Activated CD4-positive, alpha-beta memory T cell treated with anti-CD3 and anti-CD28 coated beads for 36 hours (primary cell): Measurements from ENCODE around the gene EFNA1. TPM values are rescaled to one million over a fixed set of nuclear protein-coding genes. Genes with fewer than 3 reads are reported as not detected.
"Not testable (repeated sequence)": the region's sequence is repeated elsewhere in the genome, so short reads cannot be mapped to it uniquely, and the experiment has no call there.

ENCODE experiments used
- CTCF ChIA-PET: fragments of 350-600 bp; sonication (Branson Sonifier 250); formaldehyde crosslinking; loops from one replicate; lab custom pipeline; 2021; ENCODE audit warnings: antibody characterized with exemption, inconsistent platforms; lab: Charles Lee
- POLR2A ChIA-PET: fragments of 350-600 bp; sonication (Branson Sonifier 250); formaldehyde crosslinking; loops from one replicate; lab custom pipeline; 2021; ENCODE audit warnings: antibody characterized with exemption; lab: Charles Lee
- DNase-seq: peaks from one replicate; pipeline ENCODE4 v3.0.0-alpha.2; 2020
- H3K27ac Mint-ChIP-seq: one replicate; pipeline ENCODE4 v1.8.0; 2021; ENCODE audit warnings: mixed read lengths
- H3K27me3 Mint-ChIP-seq: one replicate; pipeline ENCODE4 v1.8.0; 2021; ENCODE audit warnings: mixed read lengths
- H3K36me3 Mint-ChIP-seq: one replicate; pipeline ENCODE4 v1.8.0; 2021; ENCODE audit warnings: mixed read lengths
- H3K4me1 Mint-ChIP-seq: one replicate; pipeline ENCODE4 v1.8.0; 2021; ENCODE audit warnings: low read depth, mixed read lengths
- H3K4me3 Mint-ChIP-seq: one replicate; pipeline ENCODE4 v1.8.0; 2021; ENCODE audit warnings: mild to moderate bottlenecking, mixed read lengths
- H3K9me3 Mint-ChIP-seq: one replicate; pipeline ENCODE4 v1.8.0; 2021; ENCODE audit warnings: mixed read lengths
- intact Hi-C: fragments of 100-400 bp; cut with micrococcal nuclease; formaldehyde crosslinking; loops from one replicate; pipeline ENCODE4 v1.15.1; 2023
- total RNA-seq, 2 experiments: library from RNA; stranded (reverse); gene quantifications; one replicate each; pipeline ENCODE4 v1.2.3, GENCODE V29; 2021

Gene EFNA1
- total RNA-seq, 2 experiments from 2014 or later, result 0.24 TPM; not detected in 1

DNA sequence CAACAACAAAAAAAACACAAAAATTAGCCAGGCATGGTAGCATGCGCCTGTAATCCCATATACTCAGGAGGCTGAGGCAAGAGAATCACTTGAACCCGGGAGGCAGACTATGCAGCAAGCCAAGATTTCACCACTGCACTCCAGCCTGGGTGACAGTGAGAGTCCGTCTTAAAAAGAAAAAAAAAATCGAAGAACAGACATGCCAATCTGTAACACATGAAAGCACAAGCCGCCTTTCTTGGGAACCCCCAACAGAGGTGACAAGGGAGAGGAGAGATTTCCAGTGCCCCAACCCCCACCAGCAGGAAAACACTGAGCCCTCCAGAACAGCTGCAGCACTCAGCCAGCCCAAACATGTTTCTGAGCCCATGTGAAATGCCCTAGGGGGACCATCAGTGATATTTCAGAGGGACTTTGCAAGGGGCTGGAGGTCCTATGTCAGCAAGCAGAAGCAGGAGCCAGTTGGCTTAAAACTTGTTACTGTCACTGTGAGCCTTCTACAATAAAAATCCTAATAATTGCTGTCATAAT, 14.2 kb upstream of the EFNA1 start:
- intact Hi-C loops, result no loop called here

DNA sequence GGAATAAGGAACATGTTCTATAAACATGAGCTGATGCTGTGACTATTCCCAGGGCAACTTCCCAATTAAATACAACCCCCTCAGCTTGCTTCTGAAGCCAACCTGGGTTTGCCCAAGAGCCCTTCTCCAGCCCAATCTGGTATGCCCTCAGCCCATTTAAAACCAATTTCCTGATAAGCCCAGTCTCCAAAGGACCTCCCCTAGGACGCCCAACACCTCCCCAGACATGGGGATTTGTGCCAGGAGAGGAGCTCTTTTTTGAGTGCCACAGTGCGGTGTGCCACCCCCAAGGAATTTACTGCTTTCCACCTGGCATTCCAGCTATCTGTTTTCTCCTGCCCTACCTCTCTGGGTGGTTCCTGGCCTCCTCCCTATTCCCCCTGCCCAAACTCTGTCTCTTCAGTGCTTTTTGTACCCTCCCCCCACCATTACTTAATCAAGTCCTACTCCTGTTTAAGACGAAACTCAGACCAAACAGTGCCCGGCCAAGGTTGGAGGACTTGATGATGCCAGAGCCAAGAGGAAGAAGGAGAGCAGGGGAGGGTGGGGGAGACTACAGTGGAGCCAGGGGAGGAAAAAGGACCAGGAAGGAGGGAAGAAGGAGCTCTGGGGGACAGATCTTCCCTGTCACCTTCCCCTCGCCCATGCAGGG, 11.4 kb upstream of the EFNA1 start:
- intact Hi-C loops, result no loop called here

More for the DNA sequence above, 14.2 kb upstream of the EFNA1 start:
- ChIA-PET POLR2A (no interaction called here), CTCF (no interaction called here)
- DNase-seq, result no peak
- Mint-ChIP-seq H3K36me3 (no peaks in the 10 kb centered on the region), H3K9me3 (no peaks in the 10 kb centered on the region), H3K27ac (no peak overlapping the region), H3K27me3 (no peaks in the 10 kb centered on the region), H3K4me1 (no peaks in the 10 kb centered on the region), H3K4me3 (no peak overlapping the region)

GRCh38 chr1:155117610-155118009, 10.1 kb upstream of the EFNA1 start:
- Mint-ChIP-seq H3K27ac (no peak overlapping the region), H3K36me3 (no peaks in the 10 kb centered on the region), H3K9me3 (no peaks in the 10 kb centered on the region), H3K4me1 (no peaks in the 10 kb centered on the region), H3K27me3 (no peaks in the 10 kb centered on the region), H3K4me3 (no peak overlapping the region)
- POLR2A ChIA-PET, result no interaction called here
- CTCF ChIA-PET, result interaction anchor here (1.6 to 3.9 kb wide), 2 partner anchors 26 to 49 kb away, joined by 3 to 16 read pairs; no protein-coding TSS in a partner anchor
- no peak for DNase-seq
- intact Hi-C loops, result no loop called here

More for the DNA sequence above, 11.4 kb upstream of the EFNA1 start:
- POLR2A ChIA-PET, result no interaction called here
- Mint-ChIP-seq H3K9me3 (no peaks in the 10 kb centered on the region), H3K36me3 (no peaks in the 10 kb centered on the region), H3K4me3 (no peak overlapping the region), H3K27ac (no peak overlapping the region), H3K4me1 (no peaks in the 10 kb centered on the region), H3K27me3 (no peaks in the 10 kb centered on the region)
- DNase-seq, result no peak
- CTCF ChIA-PET, result interaction anchor here (1.0 to 3.9 kb wide), 3 partner anchors 9 to 52 kb away, joined by 3 to 16 read pairs (median 5); no protein-coding TSS in a partner anchor

DNA sequence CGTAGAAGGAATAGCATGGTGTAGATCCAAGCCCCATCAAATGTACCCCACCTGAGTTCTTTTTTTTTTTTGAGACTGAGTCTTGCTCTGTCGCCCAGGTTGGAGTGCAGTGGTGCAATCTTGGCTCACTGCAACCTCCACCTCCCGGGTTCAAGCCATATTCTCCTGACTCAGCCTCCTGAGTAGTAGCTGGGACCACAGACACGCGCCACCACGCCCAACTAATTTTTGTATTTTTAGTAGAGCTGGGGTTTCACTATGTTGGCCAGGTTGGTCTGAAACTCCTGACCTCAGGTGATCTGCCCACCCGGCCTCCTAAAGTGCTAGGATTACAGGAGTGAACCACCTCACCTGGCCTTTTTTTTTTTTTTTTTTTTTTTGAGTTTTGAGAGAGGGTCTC, 9.6 kb upstream of the EFNA1 start:
- H3K4me3 Mint-ChIP-seq, H3K9me3 Mint-ChIP-seq, H3K27me3 Mint-ChIP-seq, H3K36me3 Mint-ChIP-seq, DNase-seq, H3K4me1 Mint-ChIP-seq, POLR2A ChIA-PET, H3K27ac Mint-ChIP-seq, intact Hi-C loops: not testable (repeated sequence)
- CTCF ChIA-PET, result interaction anchor here (1.6 to 3.9 kb wide), 2 partner anchors 26 to 49 kb away, joined by 3 to 16 read pairs; no protein-coding TSS in a partner anchor

GRCh38 chr1:155120253-155120652, 7.4 kb upstream of the EFNA1 start:
- Mint-ChIP-seq H3K36me3 (no peaks in the 10 kb centered on the region), H3K4me3 (no peak overlapping the region), H3K27me3 (peaks cover 2% of the 10 kb centered on the region), H3K4me1 (no peaks in the 10 kb centered on the region), H3K27ac (no peak overlapping the region), H3K9me3 (no peaks in the 10 kb centered on the region)
- no peak for DNase-seq
- intact Hi-C loops, result no loop called here
- CTCF ChIA-PET, result no interaction called here
- POLR2A ChIA-PET, result no interaction called here

DNA sequence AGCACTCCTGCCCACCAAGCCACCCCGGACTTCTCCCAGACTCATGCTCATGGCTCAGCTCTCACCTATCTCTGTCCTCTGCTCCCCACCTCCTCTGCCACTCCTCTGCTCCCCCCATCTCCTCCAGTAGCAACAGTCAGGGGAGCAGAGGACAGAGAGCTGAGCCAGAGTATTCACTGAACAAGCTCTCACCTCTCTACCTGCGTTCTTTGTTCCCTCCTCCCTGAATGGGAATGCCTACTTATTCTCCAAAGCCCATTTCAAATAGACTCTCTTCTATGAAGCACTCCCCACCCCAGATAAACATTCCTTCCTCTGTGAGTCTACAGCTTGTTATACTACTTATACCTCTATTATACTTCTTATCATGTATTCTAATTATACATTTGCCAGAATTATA, 6.4 kb upstream of the EFNA1 start:
- Mint-ChIP-seq H3K4me3 (no peak overlapping the region), H3K27me3 (peaks cover 4% of the 10 kb centered on the region), H3K36me3 (no peaks in the 10 kb centered on the region), H3K9me3 (no peaks in the 10 kb centered on the region), H3K4me1 (no peaks in the 10 kb centered on the region), H3K27ac (no peak overlapping the region)
- CTCF ChIA-PET, result interaction anchor here (0.6 to 1.1 kb wide), 2 partner anchors 30 to 66 kb away, joined by 3 read pairs; no protein-coding TSS in a partner anchor
- intact Hi-C loops, result no loop called here
- no peak for DNase-seq
- POLR2A ChIA-PET, result no interaction called here

GRCh38 chr1:155122308-155122707, 5.4 kb upstream of the EFNA1 start:
- no peak overlapping the region for H3K27ac Mint-ChIP-seq
- POLR2A ChIA-PET, result no interaction called here
- H3K27me3 Mint-ChIP-seq, result peaks cover 11% of the 10 kb centered on the region

GRCh38 chr1:155123801-155124200, 3.9 kb upstream of the EFNA1 start:
- Mint-ChIP-seq H3K36me3 (no peaks in the 10 kb centered on the region), H3K4me1 (peaks cover 22% of the 10 kb centered on the region), H3K27me3 (peaks cover 20% of the 10 kb centered on the region), H3K9me3 (no peaks in the 10 kb centered on the region), H3K27ac (no peak overlapping the region), H3K4me3 (no peak overlapping the region)
- no peak for DNase-seq
- CTCF ChIA-PET, result interaction anchor here (1.7 to 3.0 kb wide), 3 partner anchors 32 to 78 kb away, joined by 4 to 10 read pairs (median 9); partner anchors contain the start of gene KRTCAP2
- POLR2A ChIA-PET, result no interaction called here
- intact Hi-C loops, result no loop called here

More at GRCh38 chr1:155122308-155122707, 5.4 kb upstream of the EFNA1 start:
- CTCF ChIA-PET, result interaction anchor here (0.7 to 2.4 kb wide), 3 partner anchors 31 to 45 kb away, joined by 3 to 10 read pairs (median 3); no protein-coding TSS in a partner anchor
- Mint-ChIP-seq H3K4me1 (peaks cover 9% of the 10 kb centered on the region), H3K9me3 (no peaks in the 10 kb centered on the region), H3K4me3 (no peak overlapping the region), H3K36me3 (no peaks in the 10 kb centered on the region)
- no peak for DNase-seq
- intact Hi-C loops, result no loop called here

DNA sequence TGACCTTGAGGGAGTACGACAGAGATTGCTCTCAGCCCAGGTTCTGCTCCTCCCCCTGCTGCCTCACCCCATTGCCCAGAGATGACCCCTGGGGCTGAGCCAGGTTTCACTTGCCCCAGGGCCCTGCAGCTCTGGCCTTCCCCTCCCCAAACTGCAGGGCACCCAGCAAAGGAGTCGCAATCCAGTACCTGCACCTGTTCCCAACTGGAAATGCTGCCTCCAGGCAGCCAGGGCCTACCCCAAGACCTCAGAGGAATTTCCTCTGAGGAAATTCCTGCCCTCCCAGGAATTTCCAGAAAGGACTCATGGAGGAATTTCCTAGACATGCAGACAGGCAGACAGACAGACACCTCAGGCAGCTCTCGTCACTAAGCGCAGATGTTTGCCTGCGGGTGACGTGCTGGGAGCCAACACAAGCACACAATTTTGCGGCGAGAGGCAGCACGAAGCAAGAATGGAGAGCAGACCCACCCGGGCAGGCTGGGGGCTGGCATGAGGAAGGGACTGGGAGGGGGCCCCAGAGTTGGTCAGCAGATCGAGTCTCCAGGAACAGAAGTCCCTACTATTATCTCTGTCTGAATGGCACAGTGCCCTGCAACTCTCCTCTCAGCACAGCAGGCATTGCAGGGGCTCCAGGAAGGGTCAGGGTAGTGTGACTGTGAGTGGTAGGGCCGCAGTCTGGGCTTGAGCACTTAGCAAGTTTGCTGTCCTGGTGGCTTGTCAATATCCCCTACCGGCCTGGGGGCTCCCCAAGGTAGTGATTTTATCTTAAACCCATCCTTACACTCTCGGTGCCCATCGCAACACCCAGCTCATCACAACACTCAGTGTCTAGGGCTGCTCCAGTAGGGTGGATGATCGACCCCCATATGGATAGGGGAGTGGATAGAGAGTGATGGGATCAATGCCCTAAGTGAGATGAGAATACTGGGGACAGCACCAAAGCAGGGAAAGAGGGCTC, 2.9 kb upstream of the EFNA1 start:
- H3K9me3 Mint-ChIP-seq, result no peaks in the 10 kb centered on the region
- intact Hi-C loops, result no loop called here

DNA sequence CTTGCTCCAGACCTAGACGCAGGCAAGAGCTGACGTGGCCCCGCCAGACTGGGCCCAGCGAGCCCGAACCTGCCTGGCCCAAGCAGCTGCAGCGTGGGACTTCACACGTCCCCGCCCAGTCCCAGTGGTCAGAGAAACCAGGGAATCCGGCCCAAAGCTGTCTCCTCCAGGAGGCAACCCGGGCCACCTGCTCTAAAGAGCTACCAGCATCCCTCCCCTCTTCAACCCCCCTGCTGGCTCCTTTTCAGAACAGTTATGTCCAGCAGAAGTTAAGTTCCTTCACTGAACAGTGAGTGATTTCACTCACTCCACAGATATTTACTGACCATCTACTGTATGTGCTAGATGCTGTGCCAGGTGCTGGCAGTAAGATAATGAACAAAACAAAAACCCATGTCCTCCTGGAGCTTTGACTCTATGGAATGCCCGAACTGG, 2.1 kb upstream of the EFNA1 start:
- ChIA-PET CTCF (interaction anchor here (1.4 to 4.4 kb wide), 5 partner anchors 34 to 80 kb away, joined by 4 to 15 read pairs (median 9); partner anchors contain the start of gene KRTCAP2), POLR2A (no interaction called here)
- Mint-ChIP-seq H3K4me1 (peaks cover 30% of the 10 kb centered on the region), H3K9me3 (no peaks in the 10 kb centered on the region), H3K27ac (no peak overlapping the region), H3K27me3 (peaks cover 25% of the 10 kb centered on the region), H3K36me3 (no peaks in the 10 kb centered on the region), H3K4me3 (no peak overlapping the region)
- DNase-seq, result no peak
- intact Hi-C loops, result no loop called here

More for the DNA sequence above, 2.9 kb upstream of the EFNA1 start:
- POLR2A ChIA-PET, result no interaction called here
- Mint-ChIP-seq H3K4me1 (peaks cover 29% of the 10 kb centered on the region), H3K27me3 (peaks cover 23% of the 10 kb centered on the region), H3K4me3 (no peak overlapping the region), H3K27ac (no peak overlapping the region), H3K36me3 (no peaks in the 10 kb centered on the region)
- CTCF ChIA-PET, result interaction anchor here (1.4 to 4.4 kb wide), 6 partner anchors 33 to 79 kb away, joined by 4 to 15 read pairs (median 9); partner anchors contain the start of gene KRTCAP2
- no peak for DNase-seq

- no peak overlapping the region for H3K4me3 Mint-ChIP-seq
- POLR2A ChIA-PET, result no interaction called here
- intact Hi-C loops, result no loop called here
Observed at GRCh38 chr1:155125946-155126555, 1.6 kb upstream of the EFNA1 start.

More at GRCh38 chr1:155125946-155126555, 1.6 kb upstream of the EFNA1 start:
- Mint-ChIP-seq H3K9me3 (no peaks in the 10 kb centered on the region), H3K27ac (no peak overlapping the region), H3K4me1 (peaks cover 30% of the 10 kb centered on the region), H3K36me3 (no peaks in the 10 kb centered on the region), H3K27me3 (peaks cover 25% of the 10 kb centered on the region)
- no peak for DNase-seq
- CTCF ChIA-PET, result interaction anchor here (1.4 to 4.4 kb wide), 4 partner anchors 35 to 47 kb away, joined by 5 to 15 read pairs (median 9); partner anchors contain the start of gene KRTCAP2
